ENCODE results near the gene TP53RK.

GRCh38 chr20:46701057-46701456 is 11.8 kb upstream of the TP53RK start:
- TF ChIP-seq EP300 (IDR thresholded peaks at IDR 0.05) (no peak), CTCF (IDR thresholded peaks at IDR 0.05) (no peak), POLR2AphosphoS5 (IDR thresholded peaks at IDR 0.05) (no peak)

Measured in suprapubic skin (tissue), 4 donors.